ENCODE results near the gene CPE. TPM values are rescaled to one million over a fixed set of nuclear protein-coding genes. Genes with fewer than 3 reads are reported as not detected.

CPE gene
- total and polyA plus RNA-seq, 2 of the 4 experiments (the other 2 are of a cell fraction), result 3.6 to 13.5 TPM

- no peak overlapping the region for H2AK9ac ChIP-seq (replicated peaks; ENCODE audit: low read depth, low read length, poor library complexity)
- H4K20me1 ChIP-seq (ENCODE audit: insufficient read depth, low read length), result no peaks in the 10 kb centered on the region
- H2AK5ac ChIP-seq (ENCODE audit: low read depth, low read length), result no peak overlapping the region
- no CpG with 5 or more reads among the region's 1 CpG for WGBS, 2 experiments (ENCODE audit: extremely low coverage in 2 of 2, insufficient read length in 1 of 2)
- no peak overlapping the region for H3K23ac ChIP-seq (ENCODE audit: low read depth, low read length)
- no peak overlapping the region for H2BK120ac ChIP-seq (ENCODE audit: low read depth, low read length)
- H3K14ac ChIP-seq (replicated peaks; ENCODE audit: low read depth, low read length), result no peak overlapping the region
- DNase-seq, result no peak
- no peak overlapping the region for H4K91ac ChIP-seq (ENCODE audit: insufficient read depth, low read depth, low read length)
- no TSS peak for BruUV-seq (replicated peaks)
- H4K8ac ChIP-seq (ENCODE audit: low read depth in 2 of 2, low read length in 2 of 2), result no peak overlapping the region
- no peaks in the 10 kb centered on the region for H3K9me3 ChIP-seq (ENCODE audit: control insufficient read depth, insufficient read depth, low read length)
- no peaks in the 10 kb centered on the region for H3K79me1 ChIP-seq (ENCODE audit: low read depth in 1 of 2, low read length in 2 of 2)
- no peak overlapping the region for H2BK20ac ChIP-seq (ENCODE audit: low read depth, low read length)
- no peak overlapping the region for H3K4ac ChIP-seq (ENCODE audit: low read depth, low read length)
- in situ Hi-C loops (cut with MboI; ENCODE audit: low sequenced_read_pairs), result no loop called here
- H3K36me3 ChIP-seq (ENCODE audit: control insufficient read depth, insufficient read depth, low read length), result no peaks in the 10 kb centered on the region
- no peak overlapping the region for H2BK5ac ChIP-seq (ENCODE audit: low read depth, low read length, poor library complexity, severe bottlenecking)
- H3K9ac ChIP-seq (ENCODE audit: low read depth, low read length), result no peak overlapping the region
- ChIA-PET CTCF (no interaction called here), POLR2A (ENCODE audit: unreplicated experiment) (no interaction called here)
- H3K4me2 ChIP-seq (ENCODE audit: low read depth, low read length), result no peak overlapping the region
- H3K4me3 ChIP-seq (ENCODE audit: insufficient read depth, low read depth, low read length), result no peak overlapping the region
- H3K18ac ChIP-seq (ENCODE audit: low read depth, low read length), result no peak overlapping the region
- H3K9me1 ChIP-seq (ENCODE audit: insufficient read depth, low read length), result no peaks in the 10 kb centered on the region
- no peaks in the 10 kb centered on the region for H3K27me3 ChIP-seq (ENCODE audit: control insufficient read depth, insufficient read depth, low read length)
- H3K27ac ChIP-seq (ENCODE audit: insufficient read depth, low read length), result no peak overlapping the region
- H3K56ac ChIP-seq (ENCODE audit: extremely low read depth, insufficient read depth, low read length), result no peak overlapping the region
- no peak overlapping the region for H4K5ac ChIP-seq (ENCODE audit: low read depth, low read length)
- H2BK15ac ChIP-seq (ENCODE audit: low read depth, low read length), result no peak overlapping the region
- no peak overlapping the region for H2AFZ ChIP-seq (replicated peaks; ENCODE audit: low read length, poor library complexity)
- intact Hi-C loops (cut with micrococcal nuclease), result no loop called here
- no peak for TF ChIP-seq CEBPB (IDR thresholded peaks at IDR 0.05; ENCODE audit: low read depth, low read length)
- H3K4me1 ChIP-seq (ENCODE audit: control insufficient read depth, insufficient read depth, low read length), result no peaks in the 10 kb centered on the region
- dilution Hi-C loops (cut with HindIII; ENCODE audit: low sequenced_read_pairs, unreplicated experiment), result no loop called here
- ATAC-seq (ENCODE audit: low read depth), result no peak
Observed at GRCh38 chr4:165370530-165370929, 8.3 kb upstream of the CPE start.
